HL-60/S4 (cell line): Measurements from ENCODE around the gene CCDC28B.

Experiments
- in situ Hi-C: fragments of 300-500 bp; cut with MboI; formaldehyde crosslinking; loops from 2 replicates; pipeline ENCODE4 v1.14.3; 2022; ENCODE audit warnings: low sequenced_read_pairs

CCDC28B gene

GRCh38 chr1:32249831-32250525 is 49.6 kb downstream of the CCDC28B start:
- in situ Hi-C loops: no loop called here

GRCh38 chr1:32250893-32251716 is 50.7 kb downstream of the CCDC28B start, which contains the start of gene LCK:
Gene LCK (plus strand): TSS chr1:32251265. CDS start chr1:32274330, 23,065 bp downstream.
- in situ Hi-C loops: no loop called here
